Purkinje cell (primary cell): Measurements from ENCODE around the gene FOXO3. TPM values are rescaled to one million over a fixed set of nuclear protein-coding genes. Genes with fewer than 3 reads are reported as not detected.

ENCODE experiments used
- polyA plus RNA-seq: library from polyadenylated mRNA; unstranded; fragments of >200 nt; fragmentation: Nextera tagmentation; gene quantifications from 2 replicates; pipeline ENCODE4 v1.2.1, GENCODE V29; 2014

FOXO3 gene
- 12.3 and 17.7 TPM in 2 replicates for polyA plus RNA-seq

GRCh38 chr6:108560463-108561308, at the start of gene FOXO3:
Gene FOXO3 (plus strand): TSS chr6:108560917. CDS start chr6:108561209, 292 bp downstream.

